ENCODE results near the gene MAN2B2.

GRCh38 chr4:6556263-6556662 is 18.7 kb upstream of the MAN2B2 start:
- TF ChIP-seq CTCF (conservative IDR thresholded peaks at IDR 0.05) (no peak), EZH2 (IDR thresholded peaks at IDR 0.05; ENCODE audit: low read depth) (no peak)

All from PC-9 (cell line).